ENCODE data around the gene FILIP1. TPM values are rescaled to one million over a fixed set of nuclear protein-coding genes. Genes with fewer than 3 reads are reported as not detected.

FILIP1 gene
- polyA plus RNA-seq, 4 donors = 2.2 to 3.0 (median 2.8) TPM

- no peak for DNase-seq (ENCODE audit: low read depth in 4 of 4, low spot score in 3 of 4)
Measured at GRCh38 chr6:75350156-75350555, 143.4 kb downstream of the FILIP1 start.

DNA sequence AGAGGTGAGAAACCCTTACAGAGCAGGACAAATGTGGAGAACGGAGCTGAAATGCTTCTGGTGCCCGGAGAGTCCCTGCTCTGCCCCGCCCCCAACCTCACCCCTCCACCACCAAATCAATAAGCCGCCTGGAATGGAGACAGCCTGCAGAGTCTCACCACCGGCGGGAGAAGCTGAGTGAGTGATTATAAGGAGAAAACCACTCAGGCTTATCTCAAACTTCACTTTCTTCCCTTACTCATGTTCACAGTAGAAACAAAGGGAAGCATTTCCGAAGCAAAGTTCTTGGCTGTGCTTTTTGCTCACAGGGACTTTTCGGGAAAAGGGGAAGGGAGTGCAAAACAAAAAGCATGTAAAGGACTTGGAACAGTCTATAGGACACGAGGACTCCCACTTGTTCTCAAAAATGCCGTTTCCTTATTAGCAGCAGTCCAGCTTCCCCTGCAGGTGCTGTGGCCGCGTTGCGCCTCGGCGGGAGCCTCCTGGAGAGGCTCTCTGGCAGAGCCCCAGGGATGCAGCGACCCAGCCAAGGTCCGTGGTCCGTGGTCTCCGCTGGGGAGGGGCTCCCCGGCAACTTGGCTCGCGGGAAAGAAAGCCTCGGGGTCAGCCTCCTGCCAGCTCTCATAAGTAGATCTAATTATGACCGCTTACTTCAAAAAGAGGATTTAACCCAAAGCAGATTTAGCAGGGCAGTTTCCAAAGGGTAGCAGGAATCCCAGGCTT, 144.2 kb downstream of the FILIP1 start:
- no peak for DNase-seq (ENCODE audit: low read depth in 4 of 4, low spot score in 3 of 4)

DNA sequence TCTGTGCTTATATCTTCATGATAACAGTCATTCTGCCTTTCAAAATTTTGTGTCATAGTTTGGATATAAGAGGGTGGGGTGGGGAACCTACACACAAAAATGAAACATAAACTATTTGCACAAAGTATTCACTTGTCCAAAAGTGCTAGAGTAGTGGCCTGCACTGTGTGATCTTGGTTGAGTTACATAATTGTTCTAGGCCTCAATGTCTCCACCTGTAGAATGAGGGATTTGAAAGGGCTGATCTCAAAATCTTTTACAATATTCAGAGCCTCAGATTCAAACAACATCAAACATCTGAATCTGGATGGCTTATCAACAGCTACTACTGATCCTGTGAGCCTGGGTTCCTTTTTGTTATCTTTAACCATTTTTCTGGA, 144.7 kb downstream of the FILIP1 start:
- DNase-seq (ENCODE audit: low read depth in 4 of 4, low spot score in 3 of 4) = no peak

GRCh38 chr6:75347898-75348610, 145.5 kb downstream of the FILIP1 start:
- no peak for DNase-seq (ENCODE audit: low read depth in 4 of 4, low spot score in 3 of 4)

GRCh38 chr6:75345413-75345812, 148.2 kb downstream of the FILIP1 start:
- no peak for DNase-seq (ENCODE audit: low read depth in 4 of 4, low spot score in 3 of 4)

DNA sequence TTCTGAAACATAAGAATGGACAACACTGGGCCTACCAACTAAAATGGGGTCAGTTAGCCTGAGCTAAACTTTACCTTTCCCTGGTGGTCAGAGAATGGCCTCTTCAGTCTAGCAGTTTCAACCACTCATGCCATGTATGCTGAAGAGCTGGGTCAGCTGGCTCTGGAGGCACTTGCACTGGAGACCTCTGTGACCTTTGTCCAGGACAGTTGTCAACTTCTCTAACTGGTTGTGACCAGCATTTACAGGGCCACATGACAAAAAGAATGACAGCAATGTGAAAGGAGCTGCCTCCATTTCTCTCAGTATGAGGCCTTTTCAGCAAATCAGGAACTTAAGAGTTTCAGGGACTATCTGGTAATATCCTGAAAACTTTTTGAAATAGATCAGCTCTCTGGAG, 149.1 kb downstream of the FILIP1 start:
- DNase-seq (ENCODE audit: low read depth in 4 of 4, low spot score in 3 of 4) = no peak

DNA sequence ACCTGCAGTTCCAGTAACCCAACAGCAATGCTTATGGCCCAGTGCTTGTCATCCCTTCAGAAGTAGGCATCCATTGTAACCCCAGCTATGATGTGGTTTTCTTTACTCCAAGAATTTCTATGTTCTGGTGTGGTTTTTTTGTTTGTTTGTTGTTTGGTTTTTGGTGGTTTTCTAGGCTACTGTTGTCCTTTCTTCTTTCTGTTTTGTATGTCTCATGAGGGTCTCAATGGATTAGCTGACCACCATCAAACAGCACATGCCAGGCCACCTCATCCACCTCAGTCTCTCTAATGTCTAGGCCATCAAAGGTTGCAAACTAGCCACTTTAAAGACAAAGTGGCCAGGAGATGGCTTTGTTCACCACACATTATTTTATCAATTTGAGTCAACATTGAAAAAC, 149.6 kb downstream of the FILIP1 start:
- no peak for DNase-seq (ENCODE audit: low read depth in 4 of 4, low spot score in 3 of 4)

DNA sequence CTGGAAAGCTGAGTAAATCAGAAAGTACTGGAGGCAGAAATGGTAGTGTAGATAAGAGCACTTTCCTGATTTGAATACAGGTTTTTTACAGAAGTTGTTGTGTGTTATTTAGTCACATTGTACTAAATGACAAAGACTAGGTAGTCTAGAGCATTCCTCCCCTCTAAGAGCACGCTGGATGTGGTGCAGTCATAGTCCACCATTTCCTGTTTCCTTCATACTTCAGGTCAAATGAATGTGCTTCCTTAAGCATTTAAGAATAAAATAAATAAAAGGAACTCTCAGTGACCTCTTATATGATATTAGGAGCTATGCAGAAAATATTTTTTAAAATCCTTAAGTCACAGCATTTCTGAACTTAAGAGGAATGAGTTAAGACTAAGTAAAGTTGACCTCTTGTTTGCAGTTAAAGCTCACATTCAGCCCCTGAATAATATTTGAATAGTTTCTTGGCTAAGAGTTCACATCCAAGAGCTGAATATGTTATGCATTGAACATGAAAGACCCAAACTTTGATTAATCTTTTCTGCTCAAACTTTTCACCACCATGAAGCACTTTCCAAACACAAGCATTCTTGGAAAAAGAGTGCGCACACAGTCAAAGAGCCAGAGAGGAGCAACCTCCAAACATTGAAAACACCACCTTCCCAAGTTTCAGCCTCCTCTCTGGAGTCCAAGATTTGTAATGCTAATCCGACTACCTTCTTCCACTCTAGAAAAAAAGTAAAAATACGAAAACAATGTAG, 155.6 kb downstream of the FILIP1 start:
- no peak for DNase-seq (ENCODE audit: low read depth in 4 of 4, low spot score in 3 of 4)

DNA sequence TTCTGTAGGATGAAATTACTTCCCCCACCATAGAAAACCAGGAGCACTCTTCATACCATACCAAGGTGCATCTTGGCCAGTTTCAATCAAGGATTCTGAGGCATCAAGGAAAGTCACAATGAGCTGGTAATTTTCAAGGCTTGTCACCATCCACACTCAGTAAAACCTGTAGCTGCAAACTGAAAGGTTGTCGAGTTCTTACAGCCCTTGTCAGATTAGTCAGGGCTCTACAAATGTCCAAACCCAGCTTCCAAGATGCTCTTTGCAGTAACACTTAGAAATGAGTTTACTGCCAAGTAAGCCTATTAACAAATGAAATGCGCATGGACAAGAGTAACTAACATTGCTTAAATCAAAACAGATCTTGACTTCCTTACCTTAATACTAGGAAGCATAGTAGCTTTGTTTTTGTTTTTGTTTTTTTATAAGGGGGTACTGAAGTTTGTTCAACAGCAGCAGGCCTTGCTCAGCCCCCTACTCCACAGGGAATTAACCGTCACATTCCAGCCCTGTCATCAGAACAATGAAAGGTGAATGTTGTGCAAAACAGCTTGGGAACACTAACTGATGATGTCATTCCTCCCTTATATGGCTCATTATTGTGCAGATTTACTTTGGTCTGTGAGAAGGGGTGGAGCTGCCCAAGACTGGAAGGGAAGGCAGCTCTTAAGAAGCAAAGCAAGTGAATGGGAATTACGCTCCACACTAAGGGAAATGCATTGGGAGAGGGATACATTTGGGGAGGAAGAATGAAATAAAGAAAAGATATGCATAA, 159.1 kb downstream of the FILIP1 start:
- DNase-seq (ENCODE audit: low read depth in 4 of 4, low spot score in 3 of 4) = no peak

- DNase-seq (ENCODE audit: low read depth in 4 of 4, low spot score in 3 of 4) = no peak
Measured at GRCh38 chr6:75333676-75334200, 159.9 kb downstream of the FILIP1 start.

GRCh38 chr6:75331151-75331550, 162.4 kb downstream of the FILIP1 start:
- DNase-seq (ENCODE audit: low read depth in 4 of 4, low spot score in 3 of 4) = no peak

DNA sequence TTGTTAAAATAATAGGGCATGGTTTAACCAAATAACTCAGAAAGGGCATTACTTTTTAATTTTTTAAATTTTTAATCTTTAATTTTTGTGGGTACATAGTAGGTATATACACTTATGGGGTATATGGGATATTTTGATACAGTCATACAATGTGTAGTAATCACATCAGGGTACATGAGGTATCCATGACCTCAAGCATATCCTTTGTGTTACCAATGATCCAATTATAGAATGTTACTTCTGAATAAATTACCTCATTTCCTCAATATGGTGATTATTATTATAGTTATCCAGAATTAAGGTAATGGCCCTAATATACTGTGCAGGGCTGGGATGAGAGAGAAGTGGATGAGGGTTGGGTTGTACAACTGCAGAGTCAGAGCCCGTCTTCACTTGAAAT, 163.9 kb downstream of the FILIP1 start:
- DNase-seq (ENCODE audit: low read depth in 4 of 4, low spot score in 3 of 4) = no peak

- no peak for DNase-seq (ENCODE audit: low read depth in 4 of 4, low spot score in 3 of 4)
Measured at GRCh38 chr6:75327807-75328206, 165.8 kb downstream of the FILIP1 start.

GRCh38 chr6:75326557-75327258, 166.9 kb downstream of the FILIP1 start:
- DNase-seq (ENCODE audit: low read depth in 4 of 4, low spot score in 3 of 4) = no peak

DNA sequence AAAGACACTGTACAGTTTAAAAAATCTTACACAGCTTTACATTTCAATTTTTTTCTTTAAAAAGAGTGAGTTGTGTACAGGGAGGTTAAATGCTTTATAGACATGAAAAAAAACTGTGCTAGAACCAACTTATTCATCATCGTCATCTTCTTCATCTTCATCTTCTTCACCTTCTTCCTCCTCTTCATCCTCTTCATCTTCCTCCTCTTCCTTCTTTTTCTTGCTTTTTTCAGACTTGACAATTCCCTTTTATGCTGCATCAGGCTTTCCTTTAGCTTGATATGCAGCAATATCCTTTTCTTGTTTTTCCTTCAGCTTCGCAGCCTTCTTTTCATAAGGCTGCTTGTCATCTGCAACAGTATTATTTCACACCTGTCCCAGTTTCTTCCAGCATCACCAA, 174.7 kb downstream of the FILIP1 start:
- DNase-seq (ENCODE audit: low read depth in 4 of 4, low spot score in 3 of 4) = no peak

- DNase-seq (ENCODE audit: low read depth in 4 of 4, low spot score in 3 of 4) = no peak
Measured at GRCh38 chr6:75317503-75318206, 175.9 kb downstream of the FILIP1 start.

- no peak for DNase-seq (ENCODE audit: low read depth in 4 of 4, low spot score in 3 of 4)
Measured at GRCh38 chr6:75315978-75316377, 177.6 kb downstream of the FILIP1 start.

- no peak for DNase-seq (ENCODE audit: low read depth in 4 of 4, low spot score in 3 of 4)
Measured at GRCh38 chr6:75308250-75308988, 185.2 kb downstream of the FILIP1 start.
